Stimulated activated memory B cell treated with anti-CD40 and anti-IgM and Interleukin-4, amounts not matched to agents 10 μg/mL and 1 μg/mL and 100 μg/mL, for 72 hours (primary cell): Measurements from ENCODE around the gene KANSL3.
A peak's percentile ranks its signal among the peaks of the same experiment; 100 is the strongest.
"Not testable (repeated sequence)": the region's sequence is repeated elsewhere in the genome, so short reads cannot be mapped to it uniquely, and the experiment has no call there.

Experiments
- ATAC-seq: fragments of 150-1000 bp; cut with Tn5 transposase; 2 replicates; pipeline ENCODE4 v1.10.0; 2021
- H3K27ac Mint-ChIP-seq: one replicate; pipeline ENCODE4 v1.8.0; 2022; ENCODE audit warnings: mild to moderate bottlenecking, mixed read lengths
- H3K27me3 Mint-ChIP-seq: one replicate; pipeline ENCODE4 v1.8.0; 2022; ENCODE audit warnings: mixed read lengths
- H3K36me3 Mint-ChIP-seq: one replicate; pipeline ENCODE4 v1.8.0; 2022; ENCODE audit warnings: mixed read lengths
- H3K4me1 Mint-ChIP-seq: one replicate; pipeline ENCODE4 v1.8.0; 2022; ENCODE audit warnings: mixed read lengths
- H3K4me3 Mint-ChIP-seq: one replicate; pipeline ENCODE4 v1.8.0; 2022; ENCODE audit warnings: mild to moderate bottlenecking, moderate library complexity, mixed read lengths
- H3K9me3 Mint-ChIP-seq: one replicate; pipeline ENCODE4 v1.8.0; 2022; ENCODE audit warnings: mixed read lengths

The KANSL3 gene

DNA sequence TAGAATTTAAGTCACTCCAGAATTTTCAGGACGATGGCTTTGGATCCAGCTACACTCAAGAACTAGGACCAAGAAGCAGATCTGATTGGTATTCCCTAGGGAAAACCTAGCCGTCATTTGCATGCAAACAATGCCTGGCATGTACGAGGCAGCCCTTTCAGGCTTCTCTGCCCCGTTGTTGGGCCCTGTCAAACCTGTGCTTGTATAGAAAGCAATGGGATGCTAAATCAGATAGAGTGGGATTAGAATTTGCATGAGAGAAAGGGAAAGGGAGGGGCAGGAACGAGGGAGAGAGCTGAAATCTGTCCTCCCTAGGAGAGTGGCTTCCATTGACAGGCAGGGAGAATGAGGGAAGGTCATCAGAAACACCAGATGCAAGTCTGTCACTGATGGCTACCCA lies 73.0 kb downstream of the KANSL3 start:
- no peaks in the 10 kb centered on the region for H3K4me1 Mint-ChIP-seq
- no peak for ATAC-seq
- no peaks in the 10 kb centered on the region for H3K27me3 Mint-ChIP-seq
- no peak overlapping the region for H3K4me3 Mint-ChIP-seq
- H3K27ac Mint-ChIP-seq = no peak overlapping the region
- no peaks in the 10 kb centered on the region for H3K9me3 Mint-ChIP-seq
- H3K36me3 Mint-ChIP-seq = no peaks in the 10 kb centered on the region

GRCh38 chr2:96564563-96564962 lies 73.5 kb downstream of the KANSL3 start:
- no peak overlapping the region for H3K27ac Mint-ChIP-seq
- no peaks in the 10 kb centered on the region for H3K9me3 Mint-ChIP-seq
- H3K36me3 Mint-ChIP-seq = no peaks in the 10 kb centered on the region
- H3K4me3 Mint-ChIP-seq = no peak overlapping the region
- H3K4me1 Mint-ChIP-seq = no peaks in the 10 kb centered on the region
- no peaks in the 10 kb centered on the region for H3K27me3 Mint-ChIP-seq
- ATAC-seq = no peak

DNA sequence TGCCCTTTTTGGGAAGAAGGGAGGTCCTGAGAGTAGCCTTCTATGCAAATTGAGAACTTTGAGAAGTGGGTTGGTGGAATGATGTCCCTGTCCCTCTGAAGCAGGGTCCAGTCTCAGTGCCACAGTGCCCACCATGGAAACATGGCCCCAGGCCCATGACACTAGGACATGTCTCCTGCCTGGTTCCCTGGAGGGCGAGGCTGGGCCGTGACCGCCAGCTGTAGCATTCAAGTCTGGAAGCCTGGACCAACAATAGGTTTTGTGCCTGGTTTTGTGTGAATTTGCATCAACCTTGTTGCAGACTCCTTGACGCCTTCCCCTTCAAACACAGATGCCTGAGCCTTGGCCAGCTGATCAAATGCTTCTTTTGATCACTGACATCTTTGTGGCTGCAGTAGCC lies 74.1 kb downstream of the KANSL3 start:
- Mint-ChIP-seq H3K27me3 (no peaks in the 10 kb centered on the region), H3K9me3 (no peaks in the 10 kb centered on the region), H3K4me1 (no peaks in the 10 kb centered on the region), H3K27ac (no peak overlapping the region), H3K36me3 (no peaks in the 10 kb centered on the region), H3K4me3 (no peak overlapping the region)
- ATAC-seq = no peak

- ATAC-seq = no peak
- Mint-ChIP-seq H3K4me1 (peaks cover 30% of the 10 kb centered on the region), H3K27ac (no peak overlapping the region), H3K4me3 (no peak overlapping the region), H3K9me3 (peaks cover 2% of the 10 kb centered on the region), H3K27me3 (no peaks in the 10 kb centered on the region), H3K36me3 (peaks cover under 1% of the 10 kb centered on the region)
Observed at GRCh38 chr2:96558485-96558884, 79.6 kb downstream of the KANSL3 start.

DNA sequence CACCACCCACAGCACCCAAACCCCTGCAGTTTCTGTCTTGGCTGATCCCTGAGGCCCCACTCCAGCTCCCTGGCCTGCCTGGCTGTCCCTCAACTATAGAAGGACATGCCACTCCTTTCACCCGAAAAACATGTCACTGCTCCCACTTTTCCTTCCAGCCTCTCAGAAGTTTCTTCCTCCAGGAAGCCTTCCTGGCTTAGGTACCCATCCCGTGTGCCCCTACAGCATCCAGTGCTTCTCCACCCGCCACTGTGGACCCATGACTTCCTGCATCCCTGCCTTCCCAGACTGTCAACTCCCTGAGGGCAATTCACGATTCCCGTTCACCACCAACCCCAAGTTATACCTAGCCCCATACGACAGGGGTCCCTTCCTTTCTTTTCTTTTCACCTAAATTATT lies 80.1 kb downstream of the KANSL3 start:
- no peak overlapping the region for H3K4me3 Mint-ChIP-seq
- no peak overlapping the region for H3K27ac Mint-ChIP-seq
- ATAC-seq = no peak
- no peaks in the 10 kb centered on the region for H3K27me3 Mint-ChIP-seq
- H3K9me3 Mint-ChIP-seq = peaks cover 2% of the 10 kb centered on the region
- H3K36me3 Mint-ChIP-seq = peaks cover 5% of the 10 kb centered on the region
- H3K4me1 Mint-ChIP-seq = peaks cover 34% of the 10 kb centered on the region

GRCh38 chr2:96557421-96557820 lies 80.7 kb downstream of the KANSL3 start:
- not testable (repeated sequence) for H3K9me3 Mint-ChIP-seq, H3K36me3 Mint-ChIP-seq, ATAC-seq, H3K27me3 Mint-ChIP-seq, H3K4me3 Mint-ChIP-seq
- Mint-ChIP-seq H3K4me1 (peaks cover 38% of the 10 kb centered on the region), H3K27ac (peak overlapping the region; percentile 50)

GRCh38 chr2:96556441-96557330 lies 81.4 kb downstream of the KANSL3 start:
- Mint-ChIP-seq H3K36me3 (peaks cover 16% of the 10 kb centered on the region), H3K9me3 (peaks cover 2% of the 10 kb centered on the region), H3K27me3 (no peaks in the 10 kb centered on the region), H3K4me3 (no peak overlapping the region), H3K4me1 (peaks cover 38% of the 10 kb centered on the region), H3K27ac (peak overlapping the region; percentile 50)
- ATAC-seq = peak; percentile 37

GRCh38 chr2:96555146-96555610 lies 82.9 kb downstream of the KANSL3 start:
- Mint-ChIP-seq H3K4me3 (no peak overlapping the region), H3K9me3 (peaks cover 2% of the 10 kb centered on the region), H3K4me1 (peaks cover 38% of the 10 kb centered on the region), H3K36me3 (peaks cover 21% of the 10 kb centered on the region), H3K27ac (peak overlapping the region; percentile 74), H3K27me3 (no peaks in the 10 kb centered on the region)
- ATAC-seq = no peak

- ATAC-seq = peak; percentile 72
- peak overlapping the region; percentile 74 for H3K27ac Mint-ChIP-seq
- peaks cover 38% of the 10 kb centered on the region for H3K4me1 Mint-ChIP-seq
- H3K27me3 Mint-ChIP-seq = no peaks in the 10 kb centered on the region
- peak overlapping the region; percentile 7 for H3K4me3 Mint-ChIP-seq
- peaks cover 2% of the 10 kb centered on the region for H3K9me3 Mint-ChIP-seq
- peaks cover 21% of the 10 kb centered on the region for H3K36me3 Mint-ChIP-seq
Observed at GRCh38 chr2:96554293-96555145, 83.6 kb downstream of the KANSL3 start.

DNA sequence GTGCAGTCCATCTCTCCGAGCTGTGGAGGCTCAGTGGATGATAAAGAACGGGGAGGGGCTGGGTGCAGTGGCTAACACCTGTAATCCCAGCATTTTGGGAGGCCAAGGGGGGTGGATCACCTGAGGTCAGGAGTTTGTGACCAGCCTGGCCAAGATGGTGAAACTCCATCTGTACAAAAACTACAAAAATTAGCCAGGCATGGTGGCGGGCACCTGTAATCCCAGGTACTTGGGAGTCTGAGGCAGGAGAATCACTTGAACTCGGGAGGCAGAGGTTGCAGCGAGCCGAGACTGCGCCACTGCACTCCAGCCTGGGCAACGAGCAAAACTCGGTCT lies 84.2 kb downstream of the KANSL3 start:
- Mint-ChIP-seq H3K36me3 (peaks cover 21% of the 10 kb centered on the region), H3K4me3 (peak overlapping the region; percentile 32), H3K27ac (peak overlapping the region; percentile 74), H3K4me1 (peaks cover 38% of the 10 kb centered on the region)
- H3K27me3 Mint-ChIP-seq, ATAC-seq, H3K9me3 Mint-ChIP-seq: not testable (repeated sequence)

DNA sequence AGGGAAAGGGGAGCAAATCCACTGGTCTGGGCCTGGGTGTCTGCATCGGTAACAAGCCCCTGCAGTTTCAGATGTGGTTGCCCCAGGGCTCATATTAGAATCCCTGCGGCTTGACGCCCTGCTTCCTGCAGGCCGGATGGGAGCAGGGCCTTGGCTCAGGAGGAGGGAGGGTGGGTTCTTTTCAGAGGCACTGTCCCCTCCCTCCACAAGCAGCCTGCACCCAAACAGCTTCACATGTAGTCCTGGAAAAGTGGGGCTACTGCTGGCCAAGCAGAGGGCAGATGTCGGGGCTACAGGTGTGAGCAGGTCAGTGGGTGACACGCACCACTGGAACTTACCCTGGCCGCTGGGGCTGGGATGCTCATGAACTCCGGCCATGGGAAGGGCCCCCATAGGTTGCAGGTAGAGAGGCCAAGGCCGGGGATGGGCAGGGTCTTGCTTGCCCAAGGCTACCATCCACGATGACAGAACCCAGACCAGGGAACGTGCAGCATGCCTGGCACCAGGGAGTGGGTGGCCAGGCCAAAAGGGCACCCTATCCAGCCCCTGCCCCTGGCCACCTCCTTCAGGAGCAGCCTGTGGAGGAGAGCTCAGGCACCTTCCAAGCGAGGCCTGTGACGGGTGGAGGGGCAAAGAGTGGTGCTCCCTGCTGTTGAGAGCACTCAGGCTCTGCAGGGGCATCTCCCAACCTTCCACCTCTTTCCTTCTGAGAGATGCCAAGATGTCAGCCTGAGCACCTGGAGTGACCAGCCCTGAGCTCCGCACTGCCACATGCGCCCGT lies 84.7 kb downstream of the KANSL3 start:
- H3K9me3 Mint-ChIP-seq = peaks cover 2% of the 10 kb centered on the region
- ATAC-seq = no peak
- H3K27me3 Mint-ChIP-seq = no peaks in the 10 kb centered on the region
- H3K4me3 Mint-ChIP-seq = peak overlapping the region; percentile 32
- peak overlapping the region; percentile 74 for H3K27ac Mint-ChIP-seq
- H3K4me1 Mint-ChIP-seq = peaks cover 38% of the 10 kb centered on the region
- H3K36me3 Mint-ChIP-seq = peaks cover 21% of the 10 kb centered on the region

DNA sequence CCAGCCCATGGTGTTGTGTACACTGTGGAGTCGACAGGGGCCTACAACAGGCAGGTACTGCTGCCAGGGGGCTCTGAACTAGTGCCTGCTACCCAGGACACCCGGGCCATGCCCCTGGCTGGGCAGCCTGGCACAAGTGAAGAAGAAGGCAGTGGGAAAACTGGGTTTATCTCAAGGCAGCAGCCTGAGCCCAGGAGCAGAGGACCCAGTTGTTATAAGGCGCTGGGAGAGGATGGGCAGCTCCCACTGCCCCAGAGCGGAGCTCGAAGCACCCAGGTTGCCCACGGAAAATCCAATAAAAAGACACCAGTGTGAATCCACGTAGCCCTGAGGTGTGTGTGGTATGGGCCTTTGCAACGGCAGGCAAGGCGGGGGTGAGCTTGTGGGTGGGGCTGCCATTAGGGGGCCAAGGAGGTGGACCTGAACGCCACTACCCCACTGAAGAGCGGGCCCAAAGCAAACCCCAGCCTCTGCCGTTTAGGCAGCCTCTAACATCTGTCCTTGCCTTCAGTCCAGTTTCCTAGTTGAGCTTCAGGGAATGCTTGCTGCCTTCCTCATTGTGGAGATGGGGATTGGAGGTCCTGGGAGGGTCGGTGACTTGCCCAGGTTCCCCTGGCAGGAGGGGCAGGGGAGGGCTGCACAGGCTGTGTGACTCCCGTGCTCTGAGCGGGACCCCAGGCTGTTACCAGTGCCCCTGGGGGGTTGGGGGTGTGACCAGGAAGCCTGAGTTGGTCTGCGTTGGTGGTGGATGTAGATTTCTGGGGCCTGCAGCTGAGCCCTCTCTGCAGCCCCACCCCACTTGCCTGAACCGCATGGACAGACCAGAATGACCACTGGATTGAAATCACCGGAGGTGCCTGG lies 85.6 kb downstream of the KANSL3 start:
- ATAC-seq = no peak
- no peak overlapping the region for H3K4me3 Mint-ChIP-seq
- peaks cover 23% of the 10 kb centered on the region for H3K36me3 Mint-ChIP-seq
- H3K27ac Mint-ChIP-seq = peak overlapping the region; percentile 74
- H3K9me3 Mint-ChIP-seq = peaks cover 2% of the 10 kb centered on the region
- H3K4me1 Mint-ChIP-seq = peaks cover 40% of the 10 kb centered on the region
- no peaks in the 10 kb centered on the region for H3K27me3 Mint-ChIP-seq

GRCh38 chr2:96551605-96552314 lies 86.4 kb downstream of the KANSL3 start:
- Mint-ChIP-seq H3K27me3 (no peaks in the 10 kb centered on the region), H3K4me1 (peaks cover 40% of the 10 kb centered on the region), H3K36me3 (peaks cover 28% of the 10 kb centered on the region), H3K27ac (no peak overlapping the region), H3K4me3 (no peak overlapping the region), H3K9me3 (peaks cover under 1% of the 10 kb centered on the region)
- no peak for ATAC-seq
